T-cell (primary cell): Measurements from ENCODE around the gene TOM1L2. TPM values are rescaled to one million over a fixed set of nuclear protein-coding genes. Genes with fewer than 3 reads are reported as not detected.

Experiments used
- ATAC-seq, 4 experiments: fragments of 200-7000 bp in 3 of 4; fragments of 150-1000 bp in 1 of 4; cut with Tn5 transposase; replicated peaks in 1 of 4; 1 replicate in 3 of 4; 2 replicates in 1 of 4; pipeline ENCODE4 v1.10.0; 2021; ENCODE audit warnings: moderate library complexity in 3 of 4, mild to moderate bottlenecking in 2 of 4, moderate number of reproducible peaks in 1 of 4
- CTCF ChIA-PET, 2 donors: fragments of 300-600 bp; sonication (Branson Sonifier 250); formaldehyde crosslinking; loops; one replicate each; lab custom pipeline; 2022; ENCODE audit warnings: antibody characterized with exemption in 2 of 2; lab: Charles Lee
- POLR2A ChIA-PET, 2 donors: fragments of 300-600 bp; sonication (Branson Sonifier 250); formaldehyde crosslinking; loops; one replicate each; lab custom pipeline; 2022; ENCODE audit warnings: antibody characterized with exemption in 2 of 2; lab: Charles Lee
- DNase-seq, 35 experiments: peaks; one replicate each; pipeline versions ENCODE4 v3.0.0 to v3.0.0-alpha.2; 2013 to 2023
- H3K27ac ChIP-seq: one replicate; pipeline ENCODE4 v1.5.1; 2013; ENCODE audit warnings: low read length
- H3K27me3 ChIP-seq, 2 experiments: replicated peaks in 1 of 2; 1 replicate in 1 of 2; 2 replicates in 1 of 2; pipeline versions ENCODE4 v1.6.1 to v1.7.0; 2013; ENCODE audit warnings: low read length in 1 of 2, mixed read lengths in 1 of 2; ENCODE audit not compliant: control insufficient read depth in 2 of 2, insufficient read depth in 2 of 2; ENCODE audit errors: extremely low read depth in 1 of 2
- H3K36me3 ChIP-seq, 2 donors: 1 replicate in 1 of 2; 2 replicates in 1 of 2; pipeline versions ENCODE4 v1.6.1 to v1.7.0; 2013; ENCODE audit warnings: low read length in 1 of 2; ENCODE audit not compliant: control insufficient read depth in 2 of 2, insufficient read depth in 1 of 2; ENCODE audit errors: extremely low read depth in 1 of 2
- H3K4me1 ChIP-seq, 2 experiments: 1 replicate in 1 of 2; 2 replicates in 1 of 2; pipeline versions ENCODE4 v1.6.1 to v1.7.0; 2013; ENCODE audit warnings: low read length in 2 of 2, mixed read lengths in 1 of 2; ENCODE audit not compliant: insufficient read depth in 2 of 2, control insufficient read depth in 1 of 2; ENCODE audit errors: extremely low read depth in 1 of 2
- H3K4me3 ChIP-seq, 2 donors: 1 replicate in 1 of 2; 2 replicates in 1 of 2; pipeline versions ENCODE4 v1.5.1 to v1.7.0; 2013; ENCODE audit warnings: mild to moderate bottlenecking in 2 of 2, low read length in 1 of 2, moderate library complexity in 1 of 2; ENCODE audit not compliant: control insufficient read depth in 1 of 2; ENCODE audit errors: extremely low read depth in 1 of 2
- H3K9me3 ChIP-seq: 2 replicates; pipeline ENCODE4 v1.7.0; 2013
- H3K27ac Mint-ChIP-seq, 2 donors: one replicate each; pipeline ENCODE4 v1.8.0; 2020 to 2021; ENCODE audit warnings: mild to moderate bottlenecking in 2 of 2, mixed read lengths in 2 of 2
- H3K27me3 Mint-ChIP-seq, 2 donors: one replicate each; pipeline ENCODE4 v1.8.0; 2021 to 2022; ENCODE audit warnings: mixed read lengths in 2 of 2
- H3K36me3 Mint-ChIP-seq: one replicate; pipeline ENCODE4 v1.8.0; 2021; ENCODE audit warnings: mixed read lengths
- H3K4me1 Mint-ChIP-seq, 3 donors: one replicate each; pipeline ENCODE4 v1.8.0; 2020 to 2022; ENCODE audit warnings: mixed read lengths in 3 of 3, mild to moderate bottlenecking in 1 of 3
- H3K4me3 Mint-ChIP-seq, 3 donors: one replicate each; pipeline ENCODE4 v1.8.0; 2020 to 2022; ENCODE audit warnings: mild to moderate bottlenecking in 3 of 3, mixed read lengths in 3 of 3, moderate library complexity in 3 of 3
- H3K9me3 Mint-ChIP-seq, 3 donors: one replicate each; pipeline ENCODE4 v1.8.0; 2020 to 2022; ENCODE audit warnings: mixed read lengths in 3 of 3
- WGBS: methylation state at CpG from one replicate; pipeline ENCODE4 v1.1.5; 2013; ENCODE audit warnings: missing lambda C conversion rate; ENCODE audit not compliant: insufficient coverage; 5-methylcytosine and 5-hydroxymethylcytosine counted together
- total RNA-seq, 35 experiments: library from RNA in 6 of 35; stranded (reverse) in 6 of 35; fragments of 120-200 nt in 1 of 35; gene quantifications; one replicate each; pipeline versions ENCODE4 v1.2.1 to v1.2.4 and lab custom pipeline; 2013 to 2026

Gene TOM1L2
- total RNA-seq, 5 donors from 2014 or later (not counting 1 experiment from before 2014, with no cell fraction given) = 57.5 to 71.5 (median 61.9) TPM

- H3K36me3 ChIP-seq = peaks cover 13 to 57% of the 10 kb centered on the region in 2 donors
These were observed 79.5 kb downstream of the TOM1L2 start for GRCh38 chr17:17892731-17893130.

GRCh38 chr17:17892009-17892408, 80.2 kb downstream of the TOM1L2 start:
- DNase-seq (no peak), ATAC-seq (no peak)
- Mint-ChIP-seq H3K27ac (no peak overlapping the region), H3K4me1 (peaks cover 2 to 22% (median 11%) of the 10 kb centered on the region in 3 donors), H3K27me3 (no peaks in the 10 kb centered on the region), H3K9me3 (no peaks in the 10 kb centered on the region), H3K36me3 (peaks cover 29% of the 10 kb centered on the region), H3K4me3 (no peak overlapping the region)
- no peaks in the 10 kb centered on the region for H3K4me1 ChIP-seq
- no peaks in the 10 kb centered on the region for H3K9me3 ChIP-seq
- POLR2A ChIA-PET = interaction anchor here in 1 of 2 donors (0.6 kb wide), 1 partner anchor 149 kb away, joined by 4 read pairs; no protein-coding TSS in a partner anchor
- 83% methylated on average over 3 of the region's 6 CpGs for WGBS
- H3K4me3 ChIP-seq = no peak overlapping the region
- H3K36me3 ChIP-seq = peaks cover 13 to 53% of the 10 kb centered on the region in 2 donors
- H3K27me3 ChIP-seq = no peaks in the 10 kb centered on the region
- no peak overlapping the region for H3K27ac ChIP-seq
- CTCF ChIA-PET = no interaction called here

More at GRCh38 chr17:17892731-17893130, 79.5 kb downstream of the TOM1L2 start:
- Histone ChIP-seq H3K9me3 (no peaks in the 10 kb centered on the region), H3K4me1 (no peaks in the 10 kb centered on the region), H3K27ac (no peak overlapping the region), H3K4me3 (no peak overlapping the region), H3K27me3 (no peaks in the 10 kb centered on the region)
- no peak for ATAC-seq
- Mint-ChIP-seq H3K4me3 (no peak overlapping the region), H3K27me3 (no peaks in the 10 kb centered on the region), H3K9me3 (no peaks in the 10 kb centered on the region), H3K27ac (no peak overlapping the region), H3K4me1 (peaks cover 2 to 22% (median 13%) of the 10 kb centered on the region in 3 donors), H3K36me3 (peaks cover 30% of the 10 kb centered on the region)
- DNase-seq = no peak
- WGBS = 100% methylated on average over 1 of the region's 2 CpGs
- CTCF ChIA-PET = interaction anchor here in 1 of 2 donors (0.6 kb wide), 1 partner anchor 250 kb away, joined by 6 read pairs; no protein-coding TSS in a partner anchor
- POLR2A ChIA-PET = no interaction called here

- CTCF ChIA-PET = interaction anchor here in 1 of 2 donors (0.6 kb wide), 2 partner anchors 94 to 142 kb away, joined by 3 to 9 read pairs; no protein-coding TSS in a partner anchor
- peak overlapping the region in 1 of 2 donors; percentile 76 for H3K27ac Mint-ChIP-seq
- Histone ChIP-seq H3K4me3 (no peak overlapping the region), H3K9me3 (no peaks in the 10 kb centered on the region), H3K4me1 (no peaks in the 10 kb centered on the region), H3K27me3 (no peaks in the 10 kb centered on the region), H3K27ac (no peak overlapping the region), H3K36me3 (peaks cover 11 to 47% of the 10 kb centered on the region in 2 donors)
- no peaks in the 10 kb centered on the region for H3K27me3 Mint-ChIP-seq
- H3K4me3 Mint-ChIP-seq = no peak overlapping the region
- DNase-seq (peak in 33 of 35 experiments; percentile 5 to 57 (median 30)), ATAC-seq (peak; percentile 63 to 87 (median 86))
- WGBS = 97% methylated on average over 4 of the region's 5 CpGs
- peaks cover 32% of the 10 kb centered on the region for H3K36me3 Mint-ChIP-seq
- POLR2A ChIA-PET = interaction anchor here in 1 of 2 donors (0.6 kb wide), 1 partner anchor 149 kb away, joined by 3 read pairs; no protein-coding TSS in a partner anchor
- peaks cover 2 to 22% (median 11%) of the 10 kb centered on the region in 3 donors for H3K4me1 Mint-ChIP-seq
- H3K9me3 Mint-ChIP-seq = no peaks in the 10 kb centered on the region
These were observed 81.1 kb downstream of the TOM1L2 start for GRCh38 chr17:17890773-17891759.

- DNase-seq (no peak), ATAC-seq (no peak)
- no CpG with 5 or more reads among the region's 2 CpGs for WGBS
- Histone ChIP-seq H3K36me3 (peaks cover 11 to 38% of the 10 kb centered on the region in 2 donors), H3K9me3 (no peaks in the 10 kb centered on the region), H3K27ac (no peak overlapping the region), H3K4me1 (no peaks in the 10 kb centered on the region), H3K27me3 (no peaks in the 10 kb centered on the region), H3K4me3 (no peak overlapping the region)
- Mint-ChIP-seq H3K27ac (no peak overlapping the region), H3K27me3 (no peaks in the 10 kb centered on the region), H3K36me3 (peaks cover 30% of the 10 kb centered on the region), H3K4me3 (no peak overlapping the region), H3K9me3 (no peaks in the 10 kb centered on the region), H3K4me1 (peaks cover 2 to 22% (median 11%) of the 10 kb centered on the region in 3 donors)
- ChIA-PET CTCF (no interaction called here), POLR2A (no interaction called here)
These were observed 82.3 kb downstream of the TOM1L2 start for GRCh38 chr17:17889922-17890321.

GRCh38 chr17:17888821-17889220, 83.4 kb downstream of the TOM1L2 start:
- H3K9me3 Mint-ChIP-seq = no peaks in the 10 kb centered on the region
- DNase-seq (no peak), ATAC-seq (no peak)
- H3K4me3 Mint-ChIP-seq = no peak overlapping the region
- Histone ChIP-seq H3K9me3 (no peaks in the 10 kb centered on the region), H3K4me3 (no peak overlapping the region), H3K27ac (no peak overlapping the region), H3K36me3 (peaks cover 11 to 40% of the 10 kb centered on the region in 2 donors), H3K4me1 (no peaks in the 10 kb centered on the region), H3K27me3 (no peaks in the 10 kb centered on the region)
- no peaks in the 10 kb centered on the region for H3K27me3 Mint-ChIP-seq
- WGBS = 100% methylated on average over 3 of the region's 7 CpGs
- POLR2A ChIA-PET = interaction anchor here in 1 of 2 donors (0.6 kb wide), 1 partner anchor 37 kb away, joined by 3 read pairs; no protein-coding TSS in a partner anchor
- no peak overlapping the region for H3K27ac Mint-ChIP-seq
- peaks cover 37% of the 10 kb centered on the region for H3K36me3 Mint-ChIP-seq
- H3K4me1 Mint-ChIP-seq = peaks cover 2 to 22% (median 11%) of the 10 kb centered on the region in 3 donors
- CTCF ChIA-PET = interaction anchor here in 1 of 2 donors (0.6 kb wide), 1 partner anchor 31 kb away, joined by 3 read pairs; no protein-coding TSS in a partner anchor

- Mint-ChIP-seq H3K4me1 (peaks cover 2 to 21% (median 11%) of the 10 kb centered on the region in 3 donors), H3K27me3 (no peaks in the 10 kb centered on the region), H3K27ac (no peak overlapping the region), H3K36me3 (peaks cover 37% of the 10 kb centered on the region), H3K4me3 (no peak overlapping the region), H3K9me3 (no peaks in the 10 kb centered on the region)
- POLR2A ChIA-PET = interaction anchor here in 1 of 2 donors (0.6 kb wide), 2 partner anchors 37 to 161 kb away, joined by 3 read pairs; no protein-coding TSS in a partner anchor
- no peaks in the 10 kb centered on the region for H3K27me3 ChIP-seq
- peaks cover 11 to 40% of the 10 kb centered on the region in 2 donors for H3K36me3 ChIP-seq
- DNase-seq (no peak), ATAC-seq (no peak)
- CTCF ChIA-PET = interaction anchor here in 1 of 2 donors (0.6 kb wide), 2 partner anchors 31 to 802 kb away, joined by 3 to 4 read pairs; no protein-coding TSS in a partner anchor
- no peak overlapping the region for H3K27ac ChIP-seq
- no peaks in the 10 kb centered on the region for H3K4me1 ChIP-seq
- no peak overlapping the region for H3K4me3 ChIP-seq
- no peaks in the 10 kb centered on the region for H3K9me3 ChIP-seq
- WGBS = no CpG with 5 or more reads among the region's 1 CpG
These were observed 83.8 kb downstream of the TOM1L2 start for GRCh38 chr17:17888371-17888770.
